HCT116 (cell line): ENCODE data around the gene NSMCE1. TPM values are rescaled to one million over a fixed set of nuclear protein-coding genes. Genes with fewer than 3 reads are reported as not detected.

Source experiments
- ATAC-seq: fragments of 200-7000 bp; cut with Tn5 transposase; 2 replicates; pipeline ENCODE4 v1.9.1; 2020; ENCODE audit warnings: mild to moderate bottlenecking, moderate library complexity
- BruUV-seq: library from RNA; stranded (reverse); fragments of 400-500 nt; replicated peaks from 2 replicates; lab custom pipeline; 2021; lab: Mats Ljungman, UMichigan
- CTCF ChIA-PET: fragments of 300-600 bp; sonication (Branson Sonifier 250); formaldehyde crosslinking; loops from one replicate; lab custom pipeline; 2021; ENCODE audit warnings: antibody characterized with exemption; lab: Charles Lee
- POLR2A ChIA-PET: fragments of 300-600, 350-600 bp; sonication (Branson Sonifier 250); formaldehyde crosslinking; loops from one replicate; lab custom pipeline; 2021; ENCODE audit warnings: antibody characterized with exemption; lab: Charles Lee
- RAD21 ChIA-PET, 2 experiments: fragments of 300-600 bp; sonication (Branson Sonifier 250); formaldehyde crosslinking; loops; one replicate each; lab custom pipeline; 2023; ENCODE audit warnings: low total read pairs in 2 of 2; ENCODE audit not compliant: uncharacterized antibody in 2 of 2, unreplicated experiment in 2 of 2, low non-redundant PET in 1 of 2; lab: Charles Lee
- DNase-seq: peaks from one replicate; pipeline ENCODE4 v3.0.0-alpha.2; 2010; ENCODE audit warnings: low read depth, low spot score
- H2AFZ ChIP-seq: fragments of 200-600 bp; shearing (Covaris generic), sonication (generic); 2 replicates; pipeline ENCODE4 v1.6.1; 2017; ENCODE audit warnings: low read depth, mixed run types, mixed read lengths, antibody characterized with exemption, low read length; ENCODE audit not compliant: poor library complexity, severe bottlenecking
- H3K27ac ChIP-seq: 2 replicates; pipeline ENCODE4 v1.5.1; 2012; ENCODE audit warnings: low read depth, low read length
- H3K27me3 ChIP-seq: fragments of 200-600 bp; sonication (generic); 2 replicates; pipeline ENCODE4 v1.6.1; 2016; ENCODE audit warnings: mixed run types, low read length, mixed read lengths; ENCODE audit not compliant: insufficient read depth
- H3K36me3 ChIP-seq, 2 experiments: fragments of 200-500 bp in 1 of 2; fragments of 200-600 bp in 1 of 2; sonication (Bioruptor generic) in 1 of 2; sonication (generic) in 1 of 2; 2 replicates each; pipeline versions ENCODE4 v1.5.1 to v1.6.1; 2014 to 2016; ENCODE audit warnings: low read length in 2 of 2, inconsistent platforms in 1 of 2, mixed read lengths in 1 of 2, mixed run types in 1 of 2; ENCODE audit not compliant: insufficient read depth in 2 of 2, control insufficient read depth in 1 of 2
- H3K4me1 ChIP-seq, 2 experiments: fragments of 200-600 bp in 1 of 2; sonication (generic) in 1 of 2; 2 replicates each; pipeline versions ENCODE4 v1.5.1 to v1.6.1; 2012 to 2017; ENCODE audit warnings: low read length in 2 of 2, inconsistent platforms in 1 of 2, mild to moderate bottlenecking in 1 of 2, mixed read lengths in 1 of 2, mixed run types in 1 of 2, moderate library complexity in 1 of 2; ENCODE audit not compliant: insufficient read depth in 2 of 2, control insufficient read depth in 1 of 2
- H3K4me2 ChIP-seq: fragments of 200-600 bp; sonication (generic); 2 replicates; pipeline ENCODE4 v1.6.1; 2017; ENCODE audit warnings: mixed run types, low read length, mixed read lengths
- H3K4me3 ChIP-seq, 2 experiments: fragments of 200-600 bp in 1 of 2; sonication (generic) in 1 of 2; replicated peaks in 1 of 2; 2 replicates each; pipeline ENCODE4 v1.5.1; 2011 to 2016; ENCODE audit warnings: low read length in 2 of 2, control low read depth in 1 of 2, low read depth in 1 of 2, mild to moderate bottlenecking in 1 of 2, mixed read lengths in 1 of 2, mixed run types in 1 of 2
- H3K79me2 ChIP-seq: fragments of 200-600 bp; sonication (generic); 2 replicates; pipeline ENCODE4 v1.6.1; 2017; ENCODE audit warnings: mild to moderate bottlenecking, mixed run types, low read length, moderate library complexity, mixed read lengths; ENCODE audit not compliant: insufficient read depth
- H3K9ac ChIP-seq: fragments of 200-600 bp; sonication (generic); 2 replicates; pipeline ENCODE4 v1.6.1; 2016; ENCODE audit warnings: low read length, mixed read lengths
- H3K9me2 ChIP-seq: fragments of 200-600 bp; sonication (generic), shearing (Covaris generic); 2 replicates; pipeline ENCODE4 v1.6.1; 2017; ENCODE audit warnings: mixed run types, mild to moderate bottlenecking, moderate library complexity; ENCODE audit not compliant: insufficient read depth
- H3K9me3 ChIP-seq, 2 experiments: fragments of 200-500 bp in 1 of 2; fragments of 200-600 bp in 1 of 2; sonication (Bioruptor generic) in 1 of 2; sonication (generic) in 1 of 2; 2 replicates each; pipeline ENCODE4 v1.6.1; 2014 to 2017; ENCODE audit warnings: low read length in 2 of 2, mixed read lengths in 2 of 2, inconsistent platforms in 1 of 2, low read depth in 1 of 2, mild to moderate bottlenecking in 1 of 2, mixed run types in 1 of 2, moderate library complexity in 1 of 2; ENCODE audit not compliant: control insufficient read depth in 1 of 2, insufficient read depth in 1 of 2
- H4K20me1 ChIP-seq: fragments of 200-600 bp; sonication (generic), shearing (Covaris generic); 2 replicates; pipeline ENCODE4 v1.6.1; 2017; ENCODE audit warnings: mixed run types, mild to moderate bottlenecking, moderate library complexity; ENCODE audit not compliant: insufficient read depth
- CBX3 ChIP-seq: IDR thresholded peaks from 2 replicates; pipeline ENCODE4 v1.6.1; 2012; ENCODE audit warnings: low read depth
- EGR1 ChIP-seq: IDR thresholded peaks from 2 replicates; pipeline ENCODE4 v1.6.1; 2012; ENCODE audit warnings: low read depth
- SP1 ChIP-seq: IDR thresholded peaks from 2 replicates; pipeline ENCODE4 v1.6.1; 2012; ENCODE audit warnings: low read depth
- intact Hi-C: fragments of 100-400 bp; cut with micrococcal nuclease; formaldehyde crosslinking; loops from 2 replicates; pipeline ENCODE4 v1.10.0; 2022
- total RNA-seq: library from RNA; stranded (reverse); gene quantifications from one replicate; pipeline ENCODE4 v1.2.1, GENCODE V29; 2021; ENCODE audit not compliant: unreplicated experiment
- TF ChIP-seq, protein P1 (sequence below): IDR thresholded peaks from 2 replicates; pipeline ENCODE4 v1.6.1; 2012

NSMCE1 gene
- total RNA-seq, 1 experiment from 2014 or later: 85.6 TPM

- no peak overlapping the region for H2AFZ ChIP-seq
- no peak for TF ChIP-seq EGR1
- TF ChIP-seq, protein P1, sequence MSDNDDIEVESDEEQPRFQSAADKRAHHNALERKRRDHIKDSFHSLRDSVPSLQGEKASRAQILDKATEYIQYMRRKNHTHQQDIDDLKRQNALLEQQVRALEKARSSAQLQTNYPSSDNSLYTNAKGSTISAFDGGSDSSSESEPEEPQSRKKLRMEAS: no peak
- no peak for TF ChIP-seq CBX3
- no peaks in the 10 kb centered on the region for H3K27me3 ChIP-seq
- BruUV-seq: TSS peak; percentile 18
- no peak for DNase-seq
- no peak overlapping the region for H3K27ac ChIP-seq
- no peaks in the 10 kb centered on the region for H4K20me1 ChIP-seq
- no peaks in the 10 kb centered on the region; a peak in 1 of 4 replicates for H3K36me3 ChIP-seq
- ChIA-PET CTCF (no interaction called here), POLR2A (interaction anchor here (1.2 kb wide), 1 partner anchor 19 kb away, joined by 4 read pairs; the partner anchor contains the start of gene KDM8), RAD21 (no interaction called here)
- H3K79me2 ChIP-seq: no peaks in the 10 kb centered on the region
- H3K4me3 ChIP-seq: no peak overlapping the region
- H3K4me2 ChIP-seq: peak overlapping the region; percentile 31; the same call in 1 of the 2 replicates
- peaks cover 8 to 14% of the 10 kb centered on the region in 2 experiments; a peak in 3 of 4 replicates for H3K4me1 ChIP-seq
- no peak overlapping the region for H3K9ac ChIP-seq
- H3K9me2 ChIP-seq: no peaks in the 10 kb centered on the region
- intact Hi-C loops: no loop called here
- no peaks in the 10 kb centered on the region for H3K9me3 ChIP-seq
- ATAC-seq: peak; percentile 62
Observed at GRCh38 chr16:27222249-27223225, 46.0 kb downstream of the NSMCE1 start.

- Histone ChIP-seq H3K4me2 (no peak overlapping the region), H3K79me2 (no peaks in the 10 kb centered on the region), H3K9me2 (no peaks in the 10 kb centered on the region), H2AFZ (no peak overlapping the region), H3K9ac (no peak overlapping the region), H3K36me3 (no peaks in the 10 kb centered on the region; a peak in 1 of 4 replicates), H4K20me1 (no peaks in the 10 kb centered on the region), H3K4me3 (no peak overlapping the region), H3K27ac (no peak overlapping the region), H3K27me3 (no peaks in the 10 kb centered on the region), H3K9me3 (no peaks in the 10 kb centered on the region), H3K4me1 (peaks cover 8 to 14% of the 10 kb centered on the region in 2 experiments; a peak in 3 of 4 replicates)
- ATAC-seq (no peak), DNase-seq (no peak)
- no peak for TF ChIP-seq SP1
- ChIA-PET CTCF (no interaction called here), RAD21 (no interaction called here), POLR2A (no interaction called here)
- BruUV-seq: no TSS peak
- intact Hi-C loops: no loop called here
Observed at GRCh38 chr16:27221576-27222248, 46.9 kb downstream of the NSMCE1 start.
